SK-N-SH (cell line): ENCODE measurements around the gene MRTFB. TPM values are rescaled to one million over a fixed set of nuclear protein-coding genes. Genes with fewer than 3 reads are reported as not detected.

Source experiments
- CTCF ChIA-PET: fragments of 300-600, 350-600 bp; formaldehyde crosslinking; extraction: SDS; loops from one replicate; lab custom pipeline; 2021; lab: Yijun Ruan, JAX
- POLR2A ChIA-PET: fragments of 350-600 bp; sonication (Branson Sonifier 250); formaldehyde crosslinking; extraction: SDS; loops from one replicate; lab custom pipeline; 2020; ENCODE audit warnings: antibody characterized with exemption, inconsistent platforms; lab: Yijun Ruan, JAX
- DNase-seq: peaks from one replicate; pipeline ENCODE4 v3.0.0; 2012
- H2AFZ ChIP-seq: fragments of 200-600 bp; sonication (generic); 2 replicates; pipeline ENCODE4 v1.8.1; 2016; ENCODE audit warnings: antibody characterized with exemption, mild to moderate bottlenecking, low read depth
- H3F3A ChIP-seq: fragments of 200-600 bp; sonication (generic); replicated peaks from 2 replicates; pipeline ENCODE3; 2016; ENCODE audit warnings: antibody characterized with exemption, mild to moderate bottlenecking; ENCODE audit not compliant: insufficient read depth
- H3K27ac ChIP-seq, 2 experiments: fragments of 200-500 bp in 1 of 2; fragments of 200-600 bp in 1 of 2; sonication (Bioruptor generic) in 1 of 2; sonication (generic), shearing (Covaris generic) in 1 of 2; 2 replicates each; pipeline versions ENCODE4 v1.5.1 to v1.6.1; 2014 to 2016; ENCODE audit warnings: low read depth in 2 of 2, inconsistent platforms in 1 of 2, low read length in 1 of 2, mild to moderate bottlenecking in 1 of 2, mixed read lengths in 1 of 2
- H3K27me3 ChIP-seq: fragments of 200-600 bp; sonication (generic), shearing (Covaris generic); 2 replicates; pipeline ENCODE4 v1.6.1; 2016; ENCODE audit warnings: mixed run types; ENCODE audit not compliant: insufficient read depth
- H3K36me3 ChIP-seq, 2 experiments: fragments of 200-500 bp in 1 of 2; fragments of 200-600 bp in 1 of 2; sonication (Bioruptor generic) in 1 of 2; sonication (generic) in 1 of 2; replicated peaks in 1 of 2; 2 replicates each; pipeline versions ENCODE3 to v1.5.1; 2014 to 2016; ENCODE audit warnings: low read length in 1 of 2, mild to moderate bottlenecking in 1 of 2; ENCODE audit not compliant: insufficient read depth in 2 of 2, control insufficient read depth in 1 of 2
- H3K4me1 ChIP-seq, 2 experiments: fragments of 200-500 bp in 1 of 2; fragments of 200-600 bp in 1 of 2; sonication (Bioruptor generic) in 1 of 2; sonication (generic), shearing (Covaris generic) in 1 of 2; 2 replicates each; pipeline versions ENCODE4 v1.5.1 to v1.6.1; 2014 to 2016; ENCODE audit warnings: low read depth in 1 of 2, low read length in 1 of 2, mixed run types in 1 of 2; ENCODE audit not compliant: insufficient read depth in 2 of 2, control insufficient read depth in 1 of 2
- H3K4me2 ChIP-seq: fragments of 200-600 bp; sonication (generic), shearing (Covaris generic); 2 replicates; pipeline ENCODE4 v1.6.1; 2017; ENCODE audit warnings: mixed run types
- H3K4me3 ChIP-seq, 2 experiments: fragments of 200-500 bp in 1 of 2; fragments of 200-600 bp in 1 of 2; sonication (Bioruptor generic) in 1 of 2; sonication (generic), shearing (Covaris generic) in 1 of 2; 2 replicates each; pipeline versions ENCODE4 v1.5.1 to v1.8.1; 2014 to 2016; ENCODE audit warnings: low read depth in 2 of 2, inconsistent platforms in 1 of 2, low read length in 1 of 2, mild to moderate bottlenecking in 1 of 2, mixed read lengths in 1 of 2, moderate library complexity in 1 of 2
- H3K79me2 ChIP-seq: fragments of 200-600 bp; sonication (generic); 2 replicates; pipeline ENCODE4 v1.8.1; 2017; ENCODE audit warnings: mild to moderate bottlenecking; ENCODE audit not compliant: insufficient read depth
- H3K9ac ChIP-seq: fragments of 200-600 bp; sonication (generic); 2 replicates; pipeline ENCODE4 v1.6.1; 2017; ENCODE audit warnings: mixed run types
- H3K9me2 ChIP-seq: fragments of 200-600 bp; sonication (generic); 2 replicates; pipeline ENCODE4 v1.6.1; 2017; ENCODE audit warnings: mixed run types
- H3K9me3 ChIP-seq: fragments of 200-600 bp; sonication (generic); 2 replicates; pipeline ENCODE4 v1.6.1; 2017; ENCODE audit warnings: mixed run types, mild to moderate bottlenecking, moderate library complexity
- H4K20me1 ChIP-seq: fragments of 200-600 bp; sonication (generic); 2 replicates; pipeline ENCODE4 v1.6.1; 2017; ENCODE audit warnings: mild to moderate bottlenecking, mixed run types; ENCODE audit not compliant: insufficient read depth
- CHD2 ChIP-seq: fragments of 150-350 bp; IDR thresholded peaks from 2 replicates; pipeline ENCODE4 v1.6.1; 2018; ENCODE audit warnings: low read length; ENCODE audit not compliant: partially characterized antibody
- EP300 ChIP-seq, 2 experiments: IDR thresholded peaks; 2 replicates each; pipeline versions ENCODE4 v1.4.0 to v1.6.1; 2012; ENCODE audit warnings: borderline replicate concordance in 1 of 2, low read depth in 1 of 2, low read length in 1 of 2
- EZH2phosphoT487 ChIP-seq: fragments of 200-600 bp; sonication (generic); IDR thresholded peaks from 2 replicates; pipeline ENCODE4 v1.6.1; 2017; ENCODE audit warnings: low read depth, mixed run types, mild to moderate bottlenecking, antibody characterized with exemption, moderate library complexity, borderline replicate concordance
- GABPA ChIP-seq: IDR thresholded peaks from 2 replicates; pipeline ENCODE4 v1.4.0; 2012; ENCODE audit warnings: low read depth, mild to moderate bottlenecking
- IRF3 ChIP-seq: fragments of 150-350 bp; IDR thresholded peaks from 2 replicates; pipeline ENCODE4 v1.6.1; 2016; ENCODE audit warnings: mild to moderate bottlenecking, low read depth, low read length
- JUND ChIP-seq: IDR thresholded peaks from 2 replicates; pipeline ENCODE4 v1.4.0; 2012
- MEF2A ChIP-seq: IDR thresholded peaks from 2 replicates; pipeline ENCODE4 v1.4.0; 2012; ENCODE audit warnings: low read depth, borderline replicate concordance
- NFIC ChIP-seq: IDR thresholded peaks from 2 replicates; pipeline ENCODE4 v1.4.0; 2012; ENCODE audit warnings: borderline replicate concordance
- NRF1 ChIP-seq: IDR thresholded peaks from 2 replicates; pipeline ENCODE4 v1.6.1; 2012; ENCODE audit warnings: low read depth, mild to moderate bottlenecking, low read length
- PBX3 ChIP-seq: IDR thresholded peaks from 2 replicates; pipeline ENCODE4; 2012
- RAD21 ChIP-seq: IDR thresholded peaks from 2 replicates; pipeline ENCODE4 v1.6.1; 2012; ENCODE audit warnings: mild to moderate bottlenecking, low read length
- RCOR1 ChIP-seq: fragments of 150-350 bp; IDR thresholded peaks from 2 replicates; pipeline ENCODE4 v1.6.1; 2017; ENCODE audit warnings: antibody characterized with exemption, low read length
- RXRA ChIP-seq: IDR thresholded peaks from 2 replicates; pipeline ENCODE4 v1.4.0; 2012; ENCODE audit warnings: low read depth, mild to moderate bottlenecking, borderline replicate concordance
- SIN3A ChIP-seq: IDR thresholded peaks from 2 replicates; pipeline ENCODE4 v1.6.1; 2012; ENCODE audit warnings: low read depth, mild to moderate bottlenecking, low read length, moderate library complexity, borderline replicate concordance
- SMC3 ChIP-seq: IDR thresholded peaks from 2 replicates; pipeline ENCODE4 v1.6.1; 2012; ENCODE audit warnings: low read depth, low read length, improper control_type of control experiment
- TAF1 ChIP-seq: IDR thresholded peaks from 2 replicates; pipeline ENCODE4 v1.6.1; 2012; ENCODE audit warnings: low read depth, mild to moderate bottlenecking, low read length, moderate library complexity, borderline replicate concordance
- TCF12 ChIP-seq: IDR thresholded peaks from 2 replicates; pipeline ENCODE4 v1.4.0; 2012
- TEAD4 ChIP-seq: IDR thresholded peaks from 2 replicates; pipeline ENCODE4 v1.4.0; 2012; ENCODE audit warnings: mild to moderate bottlenecking, borderline replicate concordance; ENCODE audit not compliant: insufficient read depth
- ZBTB33 ChIP-seq: IDR thresholded peaks from 2 replicates; pipeline ENCODE4 v1.4.0; 2012; ENCODE audit warnings: low read depth, borderline replicate concordance
- WGBS: methylation state at CpG from one replicate; pipeline ENCODE4 v1.1.6; 2017; ENCODE audit warnings: low lambda C conversion rate; 5-methylcytosine and 5-hydroxymethylcytosine counted together
- polyA plus RNA-seq, 3 experiments: library from polyadenylated mRNA; depleted of rRNA; stranded (reverse); fragments of >200 nt; gene quantifications; 2 replicates each; pipeline ENCODE4 v1.2.3, GENCODE V29; 2012

MRTFB gene
- polyA plus RNA-seq, 1 of the 3 experiments (the other 2 are of a cell fraction), result 3.3 TPM

GRCh38 chr16:14128097-14128496, 57.0 kb downstream of the MRTFB start:
- no peak overlapping the region for H3K4me2 ChIP-seq
- H3K27me3 ChIP-seq, result no peaks in the 10 kb centered on the region
- H3K27ac ChIP-seq, result no peak overlapping the region
- no peaks in the 10 kb centered on the region for H3K9me2 ChIP-seq
- no peak for DNase-seq
- no peak overlapping the region for H3K4me3 ChIP-seq
- peaks cover 0 to 9% of the 10 kb centered on the region in 2 experiments for H3K36me3 ChIP-seq
- no peak overlapping the region for H3K9ac ChIP-seq
- H3K4me1 ChIP-seq, result peaks cover 0 to 4% of the 10 kb centered on the region in 2 experiments; a peak in 2 of 4 replicates
- H2AFZ ChIP-seq, result no peak overlapping the region
- TF ChIP-seq NRF1, result no peak
- no peak for TF ChIP-seq TEAD4
- TF ChIP-seq JUND, result no peak
- no peak for TF ChIP-seq EZH2phosphoT487
- TF ChIP-seq SIN3A, result no peak
- TF ChIP-seq EP300 (IDR thresholded peaks at IDR 0.05; ENCODE audit: borderline replicate concordance in 1 of 2, low read depth in 1 of 2, low read length in 1 of 2), result no peak
- TF ChIP-seq TAF1, result no peak
- TF ChIP-seq TCF12, result no peak
- no peak for TF ChIP-seq ZBTB33
- TF ChIP-seq GABPA, result no peak
- TF ChIP-seq SMC3, result no peak
- TF ChIP-seq IRF3, result no peak
- no peak for TF ChIP-seq PBX3
- TF ChIP-seq RCOR1, result no peak
- no peak for TF ChIP-seq MEF2A
- no peak for TF ChIP-seq NFIC
- TF ChIP-seq RXRA, result no peak
- no peak for TF ChIP-seq RAD21
- TF ChIP-seq CHD2, result no peak
- no peaks in the 10 kb centered on the region for H4K20me1 ChIP-seq
- ChIA-PET POLR2A (no interaction called here), CTCF (no interaction called here)
- peaks cover 23% of the 10 kb centered on the region; the same call in 1 of the 2 replicates for H3K79me2 ChIP-seq
- 97% methylated on average over 5 of the region's 5 CpGs for WGBS
- H3K9me3 ChIP-seq, result no peaks in the 10 kb centered on the region
- H3F3A ChIP-seq, result peaks cover 5% of the 10 kb centered on the region
